Uterus (tissue), 4 donors: ENCODE results near the gene PTPN20. TPM values are rescaled to one million over a fixed set of nuclear protein-coding genes. Genes with fewer than 3 reads are reported as not detected.

ENCODE experiments used
- DNase-seq, 2 donors: peaks; one replicate each; pipeline ENCODE4 v3.0.0-alpha.2; 2019 to 2020
- H3K27ac ChIP-seq, 2 donors: fragments of 200-600 bp; sonication (generic); 1 replicate in 1 of 2; 2 replicates in 1 of 2; pipeline ENCODE4 v1.5.1; 2016 to 2018
- H3K27me3 ChIP-seq, 2 donors: fragments of 200-600 bp; sonication (generic); one replicate each; pipeline ENCODE4 v1.5.1; 2018 to 2019; ENCODE audit warnings: control low read depth in 1 of 2
- H3K36me3 ChIP-seq, 2 donors: fragments of 200-600 bp; sonication (generic); one replicate each; pipeline ENCODE4 v1.5.1; 2019; ENCODE audit warnings: control low read depth in 1 of 2
- H3K4me1 ChIP-seq, 2 donors: fragments of 200-600 bp; sonication (generic); one replicate each; pipeline ENCODE4 v1.5.1; 2018 to 2019; ENCODE audit warnings: control low read depth in 1 of 2
- H3K4me3 ChIP-seq, 2 donors: fragments of 200-600 bp; sonication (generic); 1 replicate in 1 of 2; 2 replicates in 1 of 2; pipeline ENCODE4 v1.5.1; 2018 to 2019; ENCODE audit warnings: mild to moderate bottlenecking in 1 of 2
- H3K9me3 ChIP-seq, 2 donors: fragments of 200-600 bp; sonication (generic); one replicate each; pipeline ENCODE4 v1.5.1; 2019; ENCODE audit warnings: control low read depth in 1 of 2
- CTCF ChIP-seq, 4 experiments: fragments of 200-600 bp in 2 of 4; fragments of 450-650 bp in 2 of 4; sonication (generic) in 2 of 4; IDR thresholded peaks; one replicate each; pipeline ENCODE4 v1.5.1; 2016 to 2019; ENCODE audit warnings: antibody characterized with exemption in 4 of 4, mild to moderate bottlenecking in 2 of 4, moderate library complexity in 1 of 4
- POLR2A ChIP-seq, 2 donors: fragments of 450-650 bp; IDR thresholded peaks; one replicate each; pipeline ENCODE4 v1.6.1; 2016; ENCODE audit warnings: antibody characterized with exemption in 2 of 2, mild to moderate bottlenecking in 1 of 2, moderate library complexity in 1 of 2
- intact Hi-C: fragments of 100-400 bp; cut with DNase I; formaldehyde crosslinking; loops from one replicate; pipeline ENCODE4 v1.15.1; 2023; ENCODE audit warnings: low total_unique reads
- total RNA-seq, 4 donors: library from RNA; depleted of rRNA in 3 of 4; stranded (reverse); fragments of >200 nt in 3 of 4; gene quantifications; one replicate each; pipeline versions ENCODE4 v1.1.0 to v1.2.4, GENCODE V29; 2014 to 2023
- donor health status: DM: yes; HTN: yes; CAD: no.

Gene PTPN20
- total RNA-seq, 4 donors from 2014 or later = 3.5 to 12.6 (median 4.4) TPM; not detected in 1

- TF ChIP-seq CTCF (IDR thresholded peaks at IDR 0.05) = no peak
- TF ChIP-seq POLR2A (IDR thresholded peaks at IDR 0.05) = no peak
- intact Hi-C loops = no loop called here
- peak in 1 of 2 donors; percentile 41 for DNase-seq
- Histone ChIP-seq H3K4me3 (no peak overlapping the region), H3K36me3 (no peaks in the 10 kb centered on the region), H3K4me1 (no peaks in the 10 kb centered on the region), H3K27ac (peak overlapping the region; percentile 20 to 55), H3K9me3 (no peaks in the 10 kb centered on the region), H3K27me3 (no peaks in the 10 kb centered on the region)
These were observed 102.4 kb downstream of the PTPN20 start for GRCh38 chr10:47013507-47014154.

GRCh38 chr10:47015404-47015803 is 104.2 kb downstream of the PTPN20 start:
- intact Hi-C loops = no loop called here
- no peaks in the 10 kb centered on the region for H3K36me3 ChIP-seq
- H3K4me1 ChIP-seq = no peaks in the 10 kb centered on the region
- no peak overlapping the region for H3K27ac ChIP-seq
- DNase-seq = no peak
- no peaks in the 10 kb centered on the region for H3K9me3 ChIP-seq
- no peaks in the 10 kb centered on the region for H3K27me3 ChIP-seq
- TF ChIP-seq CTCF (IDR thresholded peaks at IDR 0.05) = no peak
- no peak for TF ChIP-seq POLR2A (IDR thresholded peaks at IDR 0.05)
- H3K4me3 ChIP-seq = no peak overlapping the region

- Histone ChIP-seq H3K9me3 (no peaks in the 10 kb centered on the region), H3K36me3 (no peaks in the 10 kb centered on the region), H3K4me3 (no peak overlapping the region), H3K4me1 (no peaks in the 10 kb centered on the region), H3K27ac (no peak overlapping the region), H3K27me3 (no peaks in the 10 kb centered on the region)
- DNase-seq = no peak
- intact Hi-C loops = no loop called here
- no peak for TF ChIP-seq POLR2A (IDR thresholded peaks at IDR 0.05)
- no peak for TF ChIP-seq CTCF (IDR thresholded peaks at IDR 0.05)
These were observed 105.3 kb downstream of the PTPN20 start for GRCh38 chr10:47016564-47016963.

- DNase-seq = no peak
- TF ChIP-seq POLR2A (IDR thresholded peaks at IDR 0.05) (no peak), CTCF (IDR thresholded peaks at IDR 0.05) (no peak)
- H3K4me1 ChIP-seq = no peaks in the 10 kb centered on the region
- intact Hi-C loops = no loop called here
- no peak overlapping the region for H3K27ac ChIP-seq
- no peaks in the 10 kb centered on the region for H3K27me3 ChIP-seq
- no peak overlapping the region for H3K4me3 ChIP-seq
- no peaks in the 10 kb centered on the region for H3K36me3 ChIP-seq
- H3K9me3 ChIP-seq = no peaks in the 10 kb centered on the region
These were observed 107.0 kb downstream of the PTPN20 start for GRCh38 chr10:47018026-47018735.
